HepG2 (cell line): ENCODE results near the gene SRBD1. TPM values are rescaled to one million over a fixed set of nuclear protein-coding genes. Genes with fewer than 3 reads are reported as not detected.

Experiments
- FOSL2 ChIP-seq: sonication (generic); formaldehyde crosslinking; IDR thresholded peaks from 2 replicates; pipeline ENCODE4 v1.4.0; 2020; ENCODE audit warnings: missing genetic modification reagents
- JUNB ChIP-seq: sonication (generic); formaldehyde crosslinking; IDR thresholded peaks from 2 replicates; pipeline ENCODE4 v1.8.0; 2022; ENCODE audit warnings: missing genetic modification reagents, mild to moderate bottlenecking, borderline replicate concordance
- JUND ChIP-seq: sonication (generic); formaldehyde crosslinking; IDR thresholded peaks from 2 replicates; pipeline ENCODE4 v1.8.0; 2022; ENCODE audit warnings: mild to moderate bottlenecking, missing genetic modification reagents
- KDM3A ChIP-seq: IDR thresholded peaks from 2 replicates; pipeline ENCODE4 v1.6.1; 2018; ENCODE audit warnings: low read depth, missing compliant biosample characterization
- MTA1 ChIP-seq: sonication (generic); formaldehyde crosslinking; IDR thresholded peaks from 2 replicates; pipeline ENCODE4 v1.4.0; 2020; ENCODE audit warnings: missing genetic modification reagents, mild to moderate bottlenecking, borderline replicate concordance
- NFRKB ChIP-seq: fragments of 450-650 bp; IDR thresholded peaks from 2 replicates; pipeline ENCODE4 v1.6.1; 2017
- POLR2A ChIP-seq, 2 experiments: IDR thresholded peaks; 2 replicates each; pipeline ENCODE4 v1.6.1; 2011; ENCODE audit warnings: low read depth in 2 of 2, low read length in 2 of 2, mild to moderate bottlenecking in 1 of 2, moderate library complexity in 1 of 2; ENCODE audit not compliant: insufficient read depth in 1 of 2
- REL ChIP-seq: sonication (generic); formaldehyde crosslinking; conservative IDR thresholded peaks from 2 replicates; pipeline ENCODE4 v1.8.0; 2022; ENCODE audit warnings: mild to moderate bottlenecking, missing genetic modification reagents, moderate library complexity
- SP1 ChIP-seq, 2 experiments: fragments of 450-650 bp in 1 of 2; sonication (generic) in 1 of 2; formaldehyde crosslinking in 1 of 2; IDR thresholded peaks; 2 replicates each; pipeline versions ENCODE4 v1.4.0 to v1.6.1; 2016 to 2020; ENCODE audit warnings: missing genetic modification reagents in 1 of 2
- STAT5B ChIP-seq: sonication (generic); formaldehyde crosslinking; IDR thresholded peaks from 2 replicates; pipeline ENCODE4 v1.4.0; 2020; ENCODE audit warnings: missing genetic modification reagents
- TEAD2 ChIP-seq: sonication (generic); formaldehyde crosslinking; IDR thresholded peaks from 2 replicates; pipeline ENCODE4 v1.9.0; 2021; ENCODE audit warnings: missing genetic modification reagents
- YEATS4 ChIP-seq: sonication (generic); formaldehyde crosslinking; IDR thresholded peaks from 2 replicates; pipeline ENCODE4 v1.4.0; 2020; ENCODE audit warnings: missing genetic modification reagents, borderline replicate concordance
- ZKSCAN8 ChIP-seq: IDR thresholded peaks from 2 replicates; pipeline ENCODE4 v1.6.1; 2016; ENCODE audit warnings: borderline replicate concordance, missing genetic modification reagents, missing compliant biosample characterization
- ZNF235 ChIP-seq: sonication (generic); formaldehyde crosslinking; IDR thresholded peaks from 2 replicates; pipeline ENCODE4 v1.8.1; 2023; ENCODE audit warnings: mild to moderate bottlenecking, missing genetic modification reagents, borderline replicate concordance
- ZNF282 ChIP-seq: fragments of 450-650 bp; IDR thresholded peaks from 2 replicates; pipeline ENCODE4 v1.6.1; 2018; ENCODE audit not compliant: partially characterized antibody
- ZNF382 ChIP-seq: sonication (generic); formaldehyde crosslinking; IDR thresholded peaks from 2 replicates; pipeline ENCODE4 v1.5.0; 2020; ENCODE audit warnings: missing genetic modification reagents, mild to moderate bottlenecking, borderline replicate concordance
- ZNF543 ChIP-seq: sonication (generic); formaldehyde crosslinking; IDR thresholded peaks from 2 replicates; pipeline ENCODE4 v1.4.0; 2020; ENCODE audit warnings: mild to moderate bottlenecking, missing genetic modification reagents
- ZNF576 ChIP-seq: sonication (generic); formaldehyde crosslinking; IDR thresholded peaks from 2 replicates; pipeline ENCODE4 v1.4.0; 2020; ENCODE audit warnings: mild to moderate bottlenecking, missing genetic modification reagents
- ZNF615 ChIP-seq: sonication (generic); formaldehyde crosslinking; IDR thresholded peaks from 2 replicates; pipeline ENCODE4 v1.5.0; 2020; ENCODE audit warnings: mild to moderate bottlenecking, missing genetic modification reagents, borderline replicate concordance
- ZNF768 ChIP-seq: sonication (generic); formaldehyde crosslinking; IDR thresholded peaks from 2 replicates; pipeline ENCODE4 v1.4.0; 2020; ENCODE audit warnings: missing genetic modification reagents
- ZNF772 ChIP-seq: sonication (generic); formaldehyde crosslinking; IDR thresholded peaks from 2 replicates; pipeline ENCODE4 v1.5.0; 2020; ENCODE audit warnings: mild to moderate bottlenecking, missing genetic modification reagents
- ZSCAN20 ChIP-seq: sonication (generic); formaldehyde crosslinking; IDR thresholded peaks from 2 replicates; pipeline ENCODE4 v1.4.0; 2020; ENCODE audit warnings: missing genetic modification reagents, mild to moderate bottlenecking, borderline replicate concordance
- polyA plus RNA-seq, 8 experiments: library from polyadenylated mRNA; depleted of rRNA in 3 of 8; stranded (reverse) in 7 of 8; unstranded in 1 of 8; fragments of >200 nt; fragmentation: Illumina TruSeq in 4 of 8; extraction: Trizol in 4 of 8; gene quantifications; 2 replicates each; pipeline versions ENCODE4 v1.2.1 to v1.2.3, GENCODE V29; 2011 to 2016; ENCODE audit warnings: low read depth in 4 of 8, missing spikeins in 1 of 8, mixed read lengths in 1 of 8; ENCODE audit not compliant: insufficient read depth in 1 of 8
- total RNA-seq, 5 experiments: library from RNA; depleted of rRNA; stranded (reverse); fragments of >200 nt; fragmentation: Illumina TruSeq; extraction: Trizol; gene quantifications; 2 replicates each; pipeline ENCODE4 v1.2.3, GENCODE V29; 2016; ENCODE audit warnings: low read depth in 1 of 5
- TF ChIP-seq, protein P1 (sequence below): IDR thresholded peaks from 2 replicates; pipeline ENCODE4 v1.6.1; 2016
- TF ChIP-seq, protein P2 (sequence below): sonication (generic); formaldehyde crosslinking; IDR thresholded peaks from 2 replicates; pipeline ENCODE4 v1.5.1; 2020; ENCODE audit warnings: mild to moderate bottlenecking, moderate library complexity, missing genetic modification reagents
- TF ChIP-seq, protein P3 (sequence below), 2 experiments: sonication (generic) in 1 of 2; formaldehyde crosslinking in 1 of 2; IDR thresholded peaks; 2 replicates each; pipeline versions ENCODE4 v1.5.1 to v1.6.1; 2011 to 2020; ENCODE audit warnings: borderline replicate concordance in 1 of 2, low read depth in 1 of 2, low read length in 1 of 2, mild to moderate bottlenecking in 1 of 2, missing genetic modification reagents in 1 of 2, moderate library complexity in 1 of 2

Gene SRBD1
- total and polyA plus RNA-seq, 2 of the 13 experiments (the other 11 are each of a cell fraction or from before 2014, with no cell fraction given) = 3.2 to 23.9 TPM

- TF ChIP-seq, protein P1, sequence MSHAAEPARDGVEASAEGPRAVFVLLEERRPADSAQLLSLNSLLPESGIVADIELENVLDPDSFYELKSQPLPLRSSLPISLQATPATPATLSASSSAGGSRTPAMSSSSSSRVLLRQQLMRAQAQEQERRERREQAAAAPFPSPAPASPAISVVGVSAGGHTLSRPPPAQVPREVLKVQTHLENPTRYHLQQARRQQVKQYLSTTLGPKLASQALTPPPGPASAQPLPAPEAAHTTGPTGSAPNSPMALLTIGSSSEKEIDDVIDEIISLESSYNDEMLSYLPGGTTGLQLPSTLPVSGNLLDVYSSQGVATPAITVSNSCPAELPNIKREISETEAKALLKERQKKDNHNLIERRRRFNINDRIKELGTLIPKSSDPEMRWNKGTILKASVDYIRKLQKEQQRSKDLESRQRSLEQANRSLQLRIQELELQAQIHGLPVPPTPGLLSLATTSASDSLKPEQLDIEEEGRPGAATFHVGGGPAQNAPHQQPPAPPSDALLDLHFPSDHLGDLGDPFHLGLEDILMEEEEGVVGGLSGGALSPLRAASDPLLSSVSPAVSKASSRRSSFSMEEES (CRISPR knock-in tag) = no peak
- no peak for TF ChIP-seq JUNB (CRISPR knock-in tag)
- TF ChIP-seq NFRKB = no peak
- TF ChIP-seq ZNF235 (CRISPR knock-in tag) = no peak
- no peak for TF ChIP-seq YEATS4 (CRISPR knock-in tag)
- TF ChIP-seq KDM3A = peak; percentile 82
- no peak for TF ChIP-seq ZNF615 (CRISPR knock-in tag)
- TF ChIP-seq ZNF772 = no peak; the same call in 1 of the 2 replicates
- TF ChIP-seq, protein P2, sequence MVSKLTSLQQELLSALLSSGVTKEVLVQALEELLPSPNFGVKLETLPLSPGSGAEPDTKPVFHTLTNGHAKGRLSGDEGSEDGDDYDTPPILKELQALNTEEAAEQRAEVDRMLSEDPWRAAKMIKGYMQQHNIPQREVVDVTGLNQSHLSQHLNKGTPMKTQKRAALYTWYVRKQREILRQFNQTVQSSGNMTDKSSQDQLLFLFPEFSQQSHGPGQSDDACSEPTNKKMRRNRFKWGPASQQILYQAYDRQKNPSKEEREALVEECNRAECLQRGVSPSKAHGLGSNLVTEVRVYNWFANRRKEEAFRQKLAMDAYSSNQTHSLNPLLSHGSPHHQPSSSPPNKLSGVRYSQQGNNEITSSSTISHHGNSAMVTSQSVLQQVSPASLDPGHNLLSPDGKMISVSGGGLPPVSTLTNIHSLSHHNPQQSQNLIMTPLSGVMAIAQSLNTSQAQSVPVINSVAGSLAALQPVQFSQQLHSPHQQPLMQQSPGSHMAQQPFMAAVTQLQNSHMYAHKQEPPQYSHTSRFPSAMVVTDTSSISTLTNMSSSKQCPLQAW (CRISPR knock-in tag) = no peak; the same call in 1 of the 2 replicates
- TF ChIP-seq JUND (CRISPR knock-in tag) = no peak
- TF ChIP-seq ZNF576 (CRISPR knock-in tag) = no peak
- no peak for TF ChIP-seq SP1 (IDR thresholded peaks at IDR 0.05)
- no peak for TF ChIP-seq SP1 (CRISPR knock-in tag; IDR thresholded peaks at IDR 0.05)
- no peak for TF ChIP-seq REL (CRISPR knock-in tag)
- TF ChIP-seq ZNF543 = peak; percentile 83; the same call in 1 of the 2 replicates
- TF ChIP-seq TEAD2 (CRISPR knock-in tag) = no peak
- peak; percentile 38; the same call in 1 of the 2 replicates for TF ChIP-seq FOSL2 (CRISPR knock-in tag)
- TF ChIP-seq, protein P3, sequence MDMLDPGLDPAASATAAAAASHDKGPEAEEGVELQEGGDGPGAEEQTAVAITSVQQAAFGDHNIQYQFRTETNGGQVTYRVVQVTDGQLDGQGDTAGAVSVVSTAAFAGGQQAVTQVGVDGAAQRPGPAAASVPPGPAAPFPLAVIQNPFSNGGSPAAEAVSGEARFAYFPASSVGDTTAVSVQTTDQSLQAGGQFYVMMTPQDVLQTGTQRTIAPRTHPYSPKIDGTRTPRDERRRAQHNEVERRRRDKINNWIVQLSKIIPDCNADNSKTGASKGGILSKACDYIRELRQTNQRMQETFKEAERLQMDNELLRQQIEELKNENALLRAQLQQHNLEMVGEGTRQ (IDR thresholded peaks at IDR 0.05; ENCODE audit: low read depth, low read length) = no peak
- TF ChIP-seq, protein P3 (CRISPR knock-in tag; IDR thresholded peaks at IDR 0.05; ENCODE audit: borderline replicate concordance) = no peak
- TF ChIP-seq STAT5B (CRISPR knock-in tag) = no peak
- TF ChIP-seq POLR2A (IDR thresholded peaks at IDR 0.05; ENCODE audit: insufficient read depth in 1 of 2, low read depth in 2 of 2, low read length in 2 of 2) = no peak
- TF ChIP-seq ZNF382 (CRISPR knock-in tag) = no peak
- no peak for TF ChIP-seq ZNF282
- peak; percentile 63; the same call in 1 of the 2 replicates for TF ChIP-seq MTA1 (CRISPR knock-in tag)
- TF ChIP-seq ZNF768 (CRISPR knock-in tag) = peak; percentile 52; the same call in 1 of the 2 replicates
- no peak for TF ChIP-seq ZSCAN20
- TF ChIP-seq ZKSCAN8 (CRISPR knock-in tag) = no peak
Measured at GRCh38 chr2:45643543-45644542, 32.8 kb upstream of the SRBD1 start (continued).
